Peyer's patch (tissue), 4 donors: Measurements from ENCODE around the gene CTSD.

Source experiments
- CTCF ChIP-seq, 6 experiments: fragments of 450-650 bp in 4 of 6; fragments of 200-600 bp in 2 of 6; sonication (generic) in 1 of 6; IDR thresholded peaks; one replicate each; pipeline ENCODE4 v1.5.1; 2017 to 2019; ENCODE audit warnings: antibody characterized with exemption in 6 of 6, mild to moderate bottlenecking in 3 of 6, moderate library complexity in 1 of 6
- POLR2A ChIP-seq, 2 donors: fragments of 450-650 bp; IDR thresholded peaks; one replicate each; pipeline ENCODE4 v1.5.1; 2017; ENCODE audit warnings: antibody characterized with exemption in 2 of 2, mild to moderate bottlenecking in 2 of 2, moderate library complexity in 2 of 2

GRCh38 chr11:1752907-1753228 lies 10.9 kb downstream of the CTSD start:
- TF ChIP-seq CTCF (IDR thresholded peaks at IDR 0.05) (no peak), POLR2A (IDR thresholded peaks at IDR 0.05) (no peak)
